HG03442 (cell line): Measurements from ENCODE around the gene SLC18A2.

Source experiments
- ATAC-seq: cut with Tn5 transposase; IDR thresholded peaks from one replicate; pipeline ENCODE4 v1.9.1; 2021; ENCODE audit warnings: mild to moderate bottlenecking, moderate library complexity; ENCODE audit not compliant: unreplicated experiment

SLC18A2 gene

GRCh38 chr10:117237401-117237991 lies 3.4 kb upstream of the SLC18A2 start:
- no peak for ATAC-seq

GRCh38 chr10:117239051-117239450 lies 1.9 kb upstream of the SLC18A2 start:
- ATAC-seq: no peak

GRCh38 chr10:117239721-117240620 lies 943 bp upstream of the SLC18A2 start:
- ATAC-seq: no peak

- ATAC-seq: no peak
Measured at GRCh38 chr10:117241541-117242462, 888 bp downstream of the SLC18A2 start.

- no peak for ATAC-seq
Measured at GRCh38 chr10:117242463-117242832, 1.5 kb downstream of the SLC18A2 start.

- no peak for ATAC-seq
Measured at GRCh38 chr10:117246997-117247671, 6.2 kb downstream of the SLC18A2 start.

GRCh38 chr10:117248750-117249465 lies 8.0 kb downstream of the SLC18A2 start:
- ATAC-seq: no peak

- ATAC-seq: no peak
Measured at GRCh38 chr10:117249493-117250093, 8.7 kb downstream of the SLC18A2 start.

- no peak for ATAC-seq
Measured at GRCh38 chr10:117250411-117250810, 9.5 kb downstream of the SLC18A2 start.

GRCh38 chr10:117253908-117254307 lies 13.0 kb downstream of the SLC18A2 start:
- ATAC-seq: no peak

GRCh38 chr10:117254338-117254737 lies 13.4 kb downstream of the SLC18A2 start:
- ATAC-seq: no peak

GRCh38 chr10:117254774-117255735 lies 14.1 kb downstream of the SLC18A2 start:
- no peak for ATAC-seq

GRCh38 chr10:117255835-117256460 lies 15.0 kb downstream of the SLC18A2 start:
- no peak for ATAC-seq

- no peak for ATAC-seq
Measured at GRCh38 chr10:117256910-117257309, 16.0 kb downstream of the SLC18A2 start.

- no peak for ATAC-seq
Measured at GRCh38 chr10:117257721-117258120, 16.8 kb downstream of the SLC18A2 start.

- ATAC-seq: no peak
Measured at GRCh38 chr10:117259279-117259678, 18.4 kb downstream of the SLC18A2 start.

GRCh38 chr10:117260084-117260483 lies 19.2 kb downstream of the SLC18A2 start:
- no peak for ATAC-seq

GRCh38 chr10:117261501-117261900 lies 20.6 kb downstream of the SLC18A2 start:
- no peak for ATAC-seq
